NCI-H146 treated with DMSO at 0.1 percent for 48 hours (cell line): ENCODE data around the gene CARD10.
"Not testable (repeated sequence)": the region's sequence is repeated elsewhere in the genome, so short reads cannot be mapped to it uniquely, and the experiment has no call there.

ENCODE experiments used
- DNase-seq: peaks from one replicate; lab custom pipeline; 2025; ENCODE audit not compliant: unreplicated experiment; lab: John Stamatoyannopoulos, UW

The CARD10 gene

DNA sequence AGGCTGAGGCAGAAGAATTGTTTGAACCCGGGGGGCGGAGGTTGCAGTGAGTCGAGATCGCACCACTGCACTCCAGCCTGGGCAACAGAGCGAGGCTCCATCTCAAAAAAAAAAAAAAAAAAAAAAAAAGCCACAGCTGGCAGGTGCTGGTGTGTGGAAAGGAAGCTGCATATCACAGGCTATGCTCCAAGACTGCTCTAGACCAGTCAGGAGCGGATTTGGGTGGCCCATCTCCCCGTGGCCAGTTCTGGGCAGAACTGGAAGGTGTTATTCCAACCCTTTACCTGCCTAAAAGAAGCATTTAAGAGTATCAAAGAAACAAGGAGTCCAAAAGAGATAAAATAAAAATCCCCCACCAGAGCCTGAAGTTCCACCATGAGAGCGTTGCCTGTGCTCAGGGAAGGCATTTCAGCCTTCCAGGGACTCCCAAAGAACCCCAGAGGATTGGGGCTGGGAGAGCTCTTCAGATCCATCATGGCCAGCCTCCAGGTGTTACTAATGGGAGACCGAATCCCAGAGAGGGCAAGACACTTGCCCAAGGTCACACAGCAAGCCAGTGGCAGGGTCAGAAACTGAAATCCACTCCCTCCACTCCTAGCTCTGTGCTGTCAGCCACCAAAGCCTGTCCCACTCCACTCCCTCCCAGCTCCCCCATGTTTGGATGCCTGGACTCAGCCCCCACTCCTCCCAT is 47.3 kb downstream of the CARD10 start:
- DNase-seq: no peak

DNA sequence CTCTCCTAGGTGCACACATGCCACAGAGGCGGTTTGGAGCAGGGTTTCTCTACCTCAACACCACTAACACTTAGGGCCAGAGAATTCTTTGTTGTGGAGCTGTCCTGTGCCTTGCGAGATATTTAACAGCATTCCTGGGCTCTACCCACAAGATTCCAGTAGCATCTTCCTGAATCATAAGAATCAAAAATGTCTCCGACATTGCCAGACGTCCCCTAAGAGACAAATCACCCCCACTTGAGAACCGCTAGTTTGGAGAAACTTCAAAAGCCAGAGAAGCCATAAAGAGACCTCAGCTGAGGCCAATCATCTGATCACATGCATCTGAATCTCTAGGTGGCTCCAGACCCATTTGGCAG is 49.1 kb downstream of the CARD10 start:
- DNase-seq: no peak

DNA sequence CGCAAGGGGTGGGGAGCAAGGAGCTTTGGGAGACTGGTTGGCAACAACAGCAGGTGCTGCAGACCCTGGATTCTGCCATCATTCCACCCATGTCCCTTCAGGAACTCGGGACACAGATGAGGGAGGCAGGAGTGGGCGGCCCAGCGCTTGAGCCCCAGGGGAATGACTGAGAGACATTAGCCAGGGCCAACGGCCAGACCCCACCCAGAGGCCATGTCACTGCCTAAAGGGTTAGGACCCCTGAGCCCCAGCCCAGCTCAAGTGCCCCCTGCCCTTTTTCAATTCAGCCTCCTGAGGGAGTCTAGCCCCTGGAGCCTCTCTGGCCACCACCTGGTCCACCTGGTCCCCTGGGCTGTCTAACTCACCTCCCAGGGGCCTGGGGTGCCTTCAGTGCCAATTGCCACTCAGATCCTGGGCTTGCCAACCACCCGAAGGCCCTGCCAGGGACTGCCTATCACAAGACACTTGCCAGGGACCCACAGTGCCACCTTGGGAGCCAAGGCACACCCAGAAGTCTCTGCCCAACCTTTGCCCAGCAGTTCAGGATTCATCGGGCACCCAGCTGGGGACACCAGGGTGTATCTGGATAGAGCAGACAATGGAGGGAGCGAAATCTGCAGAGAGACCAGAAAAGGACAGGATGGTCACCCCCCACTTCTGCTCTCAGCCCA is 49.7 kb downstream of the CARD10 start:
- no peak for DNase-seq

DNA sequence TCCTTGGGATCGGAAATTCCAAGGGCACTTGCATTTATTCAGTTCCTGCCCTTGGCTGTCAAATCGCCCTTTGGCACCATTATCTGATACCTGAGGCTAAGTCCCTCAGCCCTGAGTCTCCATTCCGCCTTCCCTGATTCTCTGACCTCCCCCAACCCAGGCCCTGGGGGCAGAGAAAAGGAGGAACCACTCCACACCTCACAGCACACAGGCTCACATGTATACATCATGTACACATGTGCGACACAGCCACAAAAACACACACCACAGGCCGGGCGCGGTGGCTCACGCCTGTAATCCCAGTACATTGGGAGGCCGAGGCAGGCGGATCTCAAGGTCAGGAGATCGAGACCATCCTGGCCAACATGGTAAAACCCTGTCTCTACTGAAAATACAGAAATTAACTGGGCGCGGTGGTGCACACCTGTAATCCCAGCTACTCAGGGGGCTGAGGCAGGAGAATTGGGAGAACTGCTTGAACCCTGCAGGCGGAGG is 51.0 kb downstream of the CARD10 start:
- not testable (repeated sequence) for DNase-seq

DNA sequence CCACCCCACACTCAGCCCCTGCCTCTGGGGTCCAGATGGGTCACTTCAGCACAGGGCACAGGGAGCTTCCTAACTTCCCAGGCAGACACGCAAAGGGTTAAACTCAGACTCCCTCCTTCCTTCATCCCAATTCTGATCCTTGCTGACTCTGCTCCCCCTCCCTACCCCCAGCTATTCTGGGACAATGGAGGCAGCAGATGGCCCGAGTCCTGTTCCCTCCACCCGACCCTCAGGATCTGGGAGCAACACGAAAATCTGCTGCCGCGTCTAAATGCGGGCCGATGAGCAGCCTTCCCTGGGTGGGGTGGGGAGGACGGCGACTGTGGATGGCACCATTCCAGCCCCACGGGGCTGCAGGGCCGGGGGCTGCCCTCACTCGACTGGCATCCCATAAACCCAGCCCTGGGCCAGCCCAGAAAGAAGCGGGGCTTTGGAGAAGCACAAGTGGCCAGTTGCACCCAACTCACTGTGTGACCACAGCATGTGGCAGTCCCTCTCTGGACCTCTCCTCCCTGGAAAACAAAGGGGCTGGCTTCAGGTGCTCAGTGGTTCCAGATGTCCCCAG is 51.7 kb downstream of the CARD10 start:
- DNase-seq: no peak

DNA sequence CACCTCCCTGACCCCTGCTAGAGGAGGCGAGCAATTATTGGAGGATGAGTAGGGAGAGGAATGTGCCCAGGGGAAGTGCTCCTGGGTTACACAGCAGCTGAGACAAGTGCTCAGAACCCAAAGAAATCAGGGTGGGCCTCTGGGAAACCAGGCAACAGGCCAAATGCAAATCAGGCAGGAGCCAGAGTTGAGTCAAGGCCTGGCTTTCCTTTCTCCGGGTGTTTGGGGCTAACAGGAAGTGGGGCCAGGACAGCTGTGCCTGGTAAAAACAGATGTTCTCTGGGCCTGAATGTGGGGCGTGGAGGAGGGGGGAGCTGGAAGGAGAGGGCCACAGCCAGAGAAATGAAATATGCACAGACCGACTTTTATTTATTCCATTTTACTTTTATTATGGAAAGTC is 55.0 kb downstream of the CARD10 start:
- DNase-seq: no peak

DNA sequence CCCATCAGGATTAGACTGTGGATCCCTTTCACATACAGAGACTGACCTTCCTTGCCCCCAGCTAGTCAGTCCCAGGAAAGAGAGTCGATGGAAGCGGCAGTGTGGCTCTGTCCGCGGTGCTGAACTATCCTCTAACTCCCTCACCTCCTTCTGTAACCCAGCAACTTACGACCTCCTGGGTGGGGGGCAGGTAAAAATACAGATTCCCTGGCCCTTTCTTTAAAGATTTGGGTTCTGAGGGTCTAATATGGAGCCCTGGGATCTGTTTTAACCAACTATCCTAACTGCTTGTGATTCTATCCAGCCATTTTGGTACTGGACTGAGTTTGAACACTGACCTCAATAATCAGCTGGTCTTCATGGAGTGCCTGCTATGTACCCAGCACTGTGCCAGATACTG is 56.2 kb downstream of the CARD10 start:
- DNase-seq: no peak

DNA sequence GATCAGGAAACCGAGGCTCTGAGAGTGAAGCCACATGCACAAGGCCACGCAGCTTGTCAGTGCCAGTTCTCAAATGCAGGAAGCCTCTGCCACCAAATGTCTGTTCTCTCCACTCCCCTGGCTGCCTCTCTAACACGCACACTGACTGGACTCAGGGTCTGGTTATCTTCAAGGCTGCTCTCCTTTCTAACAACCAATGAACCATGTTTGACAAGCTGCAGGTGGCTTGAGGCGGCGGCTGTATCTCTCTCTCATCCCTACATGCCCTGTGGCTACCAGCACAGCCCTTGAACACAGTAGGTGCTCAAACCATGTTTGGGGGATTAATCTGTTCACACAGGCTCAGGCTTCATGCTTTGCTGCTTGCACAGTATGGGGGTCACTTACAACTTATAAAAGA is 56.8 kb downstream of the CARD10 start:
- peak; percentile 14 for DNase-seq

DNA sequence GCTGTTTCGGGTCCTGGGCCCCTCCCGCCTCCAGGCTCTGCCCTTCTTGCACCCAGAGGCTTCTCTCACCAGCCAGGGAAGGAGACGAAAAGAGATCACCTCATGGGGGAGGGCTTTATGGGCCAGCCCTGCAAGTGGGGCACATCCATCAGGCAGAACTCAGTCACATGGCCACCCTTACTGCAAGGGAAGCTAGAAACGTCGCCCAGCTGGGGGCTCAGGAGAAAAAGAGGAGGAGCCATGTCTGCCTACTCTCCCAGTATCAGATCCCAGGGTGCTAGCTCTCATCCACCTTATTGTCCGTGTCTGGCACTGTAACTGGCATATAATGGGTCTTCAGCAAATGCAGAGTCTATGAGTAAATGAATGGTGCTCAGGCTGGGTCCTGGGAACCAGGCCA is 57.3 kb downstream of the CARD10 start:
- no peak for DNase-seq

DNA sequence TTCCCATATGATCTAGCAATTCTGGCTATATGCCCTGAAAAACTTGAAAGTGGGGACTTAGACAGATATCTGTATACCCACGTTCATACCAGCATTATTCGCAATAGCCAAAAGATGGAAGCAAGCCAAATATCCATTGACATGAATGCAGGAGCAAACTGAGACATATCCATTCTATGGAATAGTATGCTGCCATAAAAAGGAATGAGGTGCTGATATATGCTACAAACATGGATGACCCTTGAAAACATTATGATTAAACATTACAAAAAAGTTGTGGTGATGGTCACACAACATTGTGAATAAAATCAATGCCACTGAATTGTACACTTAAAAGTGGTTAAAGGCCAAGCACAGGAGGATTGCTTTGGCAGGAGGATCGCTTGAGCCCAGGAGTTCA is 58.5 kb downstream of the CARD10 start:
- DNase-seq: no peak

DNA sequence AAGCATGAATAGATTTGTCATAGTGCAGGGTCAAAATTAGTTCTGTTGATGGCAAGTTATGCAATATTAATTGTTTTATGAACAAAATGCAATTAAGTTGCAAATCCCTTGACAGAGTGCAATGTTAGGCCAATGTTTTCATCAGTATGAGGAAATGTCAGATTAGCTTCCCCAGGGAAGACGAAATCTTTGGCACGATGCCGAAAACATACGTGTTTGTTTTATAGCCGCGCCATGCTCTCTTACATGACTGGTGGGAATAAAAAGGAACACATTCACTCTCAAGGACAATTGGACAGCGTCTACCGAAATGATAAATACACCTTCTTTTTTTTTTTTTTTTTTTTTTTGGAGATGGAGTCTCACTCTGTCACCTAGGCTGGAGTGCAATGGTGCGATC is 60.0 kb downstream of the CARD10 start:
- no peak for DNase-seq

DNA sequence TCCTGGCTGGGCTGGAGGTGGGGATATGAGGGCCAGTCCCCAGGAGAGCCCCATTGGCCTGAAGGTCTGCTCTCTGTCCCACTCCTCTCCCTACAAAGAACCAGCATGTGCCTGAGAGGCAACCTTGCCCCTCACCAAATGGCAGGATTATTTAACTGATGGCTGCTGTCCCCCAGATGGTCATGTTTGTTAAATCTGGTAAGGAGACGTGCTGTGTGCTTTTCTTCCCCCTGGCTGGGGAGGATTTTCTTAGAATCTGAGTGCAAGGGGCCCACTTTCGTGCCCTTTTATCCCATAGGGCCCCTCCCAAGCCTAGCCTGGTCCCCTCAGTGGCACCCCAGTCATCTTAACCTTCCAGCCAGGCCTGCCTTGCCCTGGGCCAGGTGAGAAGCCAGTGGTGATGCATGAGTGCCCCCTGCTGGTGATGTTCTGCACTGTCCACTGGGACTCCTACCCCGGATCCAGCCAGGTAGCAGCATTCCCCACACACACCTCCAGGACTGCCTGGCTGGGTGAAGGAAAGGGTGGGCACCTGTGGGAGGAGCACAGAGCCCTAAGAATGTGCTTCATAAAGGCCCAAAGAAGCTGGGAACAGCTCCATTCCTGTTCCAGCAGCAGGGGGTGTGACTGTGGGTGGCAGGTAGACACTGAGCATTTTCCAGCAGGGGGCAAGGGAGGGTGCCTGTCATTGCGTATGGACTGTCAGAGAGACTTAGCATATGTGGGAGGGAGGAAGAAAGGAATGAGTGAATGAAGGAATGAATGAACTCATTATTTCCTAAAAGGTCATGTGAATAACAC is 61.9 kb downstream of the CARD10 start:
- DNase-seq: peak; percentile 6

DNA sequence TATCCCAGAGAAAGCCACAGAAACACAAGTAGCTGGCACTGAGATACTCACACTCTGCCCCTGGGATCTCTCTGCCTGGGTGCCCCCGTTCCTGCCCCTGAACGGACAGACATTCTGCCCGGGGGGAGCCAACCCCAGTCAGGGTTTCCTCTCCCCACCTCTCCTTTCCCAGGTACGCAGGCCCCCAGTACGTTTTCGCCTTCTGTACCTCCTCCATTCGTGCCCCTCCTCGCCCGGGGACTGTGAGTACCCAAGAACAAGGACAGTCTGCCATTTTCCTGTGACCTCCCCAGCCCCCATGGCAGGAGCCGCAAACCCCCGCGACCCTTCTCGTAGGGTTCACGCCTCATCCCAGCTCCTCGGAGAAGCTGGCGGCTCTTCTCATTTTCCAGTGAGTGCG is 62.9 kb downstream of the CARD10 start:
- DNase-seq: no peak

DNA sequence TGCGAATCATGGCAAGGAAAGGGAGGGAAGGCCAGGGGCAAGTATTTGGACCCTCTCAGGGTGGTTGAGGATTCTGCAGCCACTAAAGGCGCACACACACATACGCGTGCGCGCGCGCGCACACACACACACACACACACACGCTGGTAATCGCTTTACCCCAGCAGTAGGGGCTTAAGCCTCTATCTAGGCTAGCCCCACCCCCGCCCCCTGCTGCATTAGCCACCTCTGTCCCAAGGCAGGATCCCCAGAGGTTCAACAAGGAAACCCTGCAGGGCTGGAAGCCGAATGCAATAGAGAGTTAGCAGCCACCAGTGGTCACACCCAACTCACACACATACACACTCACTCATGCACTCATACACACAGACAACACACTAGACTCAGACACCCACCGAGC is 63.3 kb downstream of the CARD10 start:
- no peak for DNase-seq

DNA sequence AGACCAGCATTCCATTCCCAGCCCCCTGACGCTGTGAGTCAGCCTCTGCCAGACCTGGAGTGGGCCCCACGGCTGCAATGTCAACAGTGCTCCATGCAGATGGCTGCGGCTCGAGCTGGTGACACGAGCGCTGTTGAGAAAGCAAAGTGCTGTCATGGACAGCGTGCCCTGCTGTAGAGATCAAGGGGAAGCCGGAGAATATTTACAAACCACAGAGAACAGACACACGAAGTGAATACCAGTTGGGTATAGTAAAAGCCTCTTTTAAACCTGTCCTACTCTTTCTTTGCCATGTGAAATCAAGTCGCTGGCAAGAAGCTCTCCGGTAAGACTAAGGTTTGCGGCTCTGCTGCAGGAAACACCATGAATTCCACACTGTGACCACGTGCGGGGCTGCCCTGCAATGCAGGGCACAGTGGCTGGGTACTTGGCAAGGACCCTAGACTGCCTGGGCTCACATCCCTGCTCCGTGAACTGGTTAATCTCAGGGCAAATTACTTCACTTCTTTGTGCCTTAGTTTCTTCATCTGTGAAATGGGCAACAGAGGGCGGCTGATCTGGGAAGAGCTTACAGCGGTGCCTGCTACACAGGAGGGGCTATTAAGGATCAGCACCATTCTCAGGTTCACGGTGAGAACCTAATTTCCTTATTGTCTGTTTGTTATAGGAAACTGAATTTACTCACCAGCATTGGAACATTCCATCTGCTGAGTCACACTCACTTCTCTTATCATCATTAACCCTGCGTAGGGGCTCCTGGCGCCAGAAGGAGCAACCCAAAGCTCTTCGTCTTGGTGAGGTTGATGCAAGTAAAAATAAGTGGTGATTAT is 64.1 kb downstream of the CARD10 start:
- no peak for DNase-seq

DNA sequence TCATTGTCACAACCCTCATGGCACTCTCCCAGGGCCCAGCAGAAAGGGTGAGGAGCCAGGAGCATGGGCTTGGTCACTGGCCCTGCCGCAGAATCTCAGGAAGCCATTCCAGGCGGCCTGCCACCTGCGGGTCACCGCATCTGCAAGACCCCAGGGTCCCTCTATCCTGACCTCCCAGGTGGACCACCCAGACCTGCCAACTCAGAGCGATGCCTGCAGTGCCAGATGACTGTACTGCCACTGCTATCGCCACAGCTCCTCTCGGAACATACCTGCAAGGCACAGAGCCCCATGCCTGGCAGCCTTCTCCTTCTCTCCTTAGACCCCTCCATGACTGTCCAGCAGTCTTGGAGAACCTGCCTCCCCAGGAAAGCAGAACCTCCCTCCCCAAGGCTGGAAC is 65.5 kb downstream of the CARD10 start:
- no peak for DNase-seq

DNA sequence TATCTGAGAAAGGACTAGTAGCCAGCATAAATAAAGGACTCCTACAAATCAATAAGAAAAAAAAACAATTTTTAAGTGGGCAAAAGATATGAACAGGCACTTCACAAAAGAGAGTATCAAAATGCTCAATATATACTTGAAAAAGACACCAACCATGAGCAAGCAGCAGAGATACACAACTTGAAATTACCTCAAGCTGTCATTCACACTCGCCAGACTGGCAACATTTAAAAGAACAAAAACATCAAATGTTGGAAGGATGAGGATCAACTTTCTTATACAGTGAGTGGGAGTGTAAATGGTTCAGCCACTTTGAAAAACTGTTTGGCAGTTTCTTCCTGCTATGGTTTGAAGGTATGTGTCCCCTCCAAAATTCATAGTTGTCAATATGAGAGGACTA is 68.0 kb downstream of the CARD10 start:
- no peak for DNase-seq

DNA sequence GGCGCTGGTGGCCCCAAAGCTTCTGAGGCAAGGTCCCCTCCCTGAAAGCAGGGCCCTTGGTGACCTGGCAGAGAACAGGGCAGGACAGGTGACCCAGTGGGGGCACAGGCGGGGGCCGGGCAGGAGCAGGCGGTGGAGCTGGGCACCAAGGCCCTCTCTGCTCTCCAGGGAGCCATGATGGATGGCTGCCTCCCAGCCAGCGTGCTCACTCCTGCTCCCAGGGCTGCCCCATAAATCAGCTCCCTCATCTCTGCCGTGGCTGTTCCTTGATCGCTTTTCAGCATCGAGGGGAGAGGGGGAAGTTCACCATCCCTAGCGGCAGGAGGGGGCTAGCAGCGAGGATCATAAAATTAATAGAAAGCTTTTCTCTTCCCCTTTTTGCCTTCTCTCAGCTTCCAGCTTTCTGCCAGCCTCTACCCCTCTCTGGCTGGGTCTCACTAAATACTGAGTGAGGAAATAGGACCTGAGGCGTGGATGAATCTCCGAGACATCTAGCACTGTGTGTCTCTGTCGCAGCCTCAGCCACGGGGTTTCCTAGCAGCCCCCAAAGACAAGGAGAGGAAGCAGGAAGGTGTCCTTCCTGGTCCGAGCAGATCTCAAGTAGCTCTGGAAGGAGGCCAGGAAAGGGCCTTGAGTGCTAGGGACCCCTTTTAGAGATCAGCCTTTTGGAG is 69.7 kb downstream of the CARD10 start:
- DNase-seq: no peak

DNA sequence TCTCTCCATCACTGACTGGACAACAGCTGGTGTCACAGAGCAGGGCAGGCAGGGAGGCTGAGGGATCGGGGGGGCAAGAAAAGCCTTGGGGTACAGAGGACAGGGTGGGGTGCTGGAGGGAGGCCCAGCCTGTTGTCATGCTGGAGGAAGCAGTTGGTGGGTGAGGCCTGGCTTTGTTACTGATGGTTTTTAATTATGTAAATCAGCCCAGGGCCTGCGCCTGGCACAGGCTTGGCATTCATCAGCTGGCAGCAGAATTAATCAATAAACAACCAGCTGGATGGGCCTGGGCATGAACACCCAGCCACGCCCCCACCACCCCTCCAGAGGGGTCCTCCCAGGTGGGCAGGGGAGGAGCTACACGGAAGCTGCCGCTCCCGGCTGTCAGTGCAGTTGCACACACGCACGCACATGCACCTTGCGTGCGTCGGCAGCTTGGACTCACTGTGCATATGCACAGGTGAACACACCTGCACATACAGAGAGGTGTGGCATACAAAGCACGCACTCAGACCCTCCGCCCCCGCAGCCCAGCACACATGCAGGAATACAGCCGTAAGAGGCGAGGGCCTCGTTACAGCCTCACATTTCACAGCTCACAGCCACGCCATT is 70.6 kb downstream of the CARD10 start:
- peak; percentile 0 for DNase-seq

DNA sequence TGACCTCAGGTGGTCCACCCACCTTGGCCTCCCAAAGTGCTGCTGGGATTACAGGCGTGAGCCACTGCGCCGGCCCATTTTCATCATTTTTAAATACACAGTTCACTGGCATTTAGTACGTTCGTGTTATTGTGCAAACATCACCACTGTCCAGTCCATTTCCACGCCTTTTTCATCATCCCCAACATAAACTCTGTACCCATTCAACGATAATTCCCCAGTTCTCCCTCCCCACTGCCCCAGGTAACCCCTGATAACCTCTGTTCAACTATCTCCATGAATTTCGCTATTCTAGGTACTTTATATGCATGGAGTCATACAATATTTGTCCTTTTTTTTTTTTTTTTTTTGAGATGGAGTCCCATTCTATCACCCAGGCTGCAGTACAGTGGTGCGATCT is 73.7 kb downstream of the CARD10 start:
- DNase-seq: no peak
